SK-N-SH treated with all-trans-retinoic acid at 6 μM for 48 hours (cell line): ENCODE data around the gene CLSTN2.

ENCODE experiments used
- ARNTL ChIP-seq: fragments of 450-650 bp; formaldehyde crosslinking; IDR thresholded peaks from 2 replicates; pipeline ENCODE4 v1.5.0; 2020; ENCODE audit warnings: low read depth, mild to moderate bottlenecking, moderate library complexity, borderline replicate concordance
- BACH2 ChIP-seq: fragments of 250-450 bp; sonication (Bioruptor Pico); IDR thresholded peaks from 2 replicates; pipeline ENCODE4 v1.9.0; 2021; ENCODE audit warnings: mild to moderate bottlenecking, borderline replicate concordance
- CREB5 ChIP-seq: fragments of 250-450 bp; sonication (Bioruptor Pico); IDR thresholded peaks from 2 replicates; pipeline ENCODE4 v1.5.1; 2020; ENCODE audit warnings: low read depth, mild to moderate bottlenecking, moderate library complexity
- ISL1 ChIP-seq: fragments of 250-450 bp; sonication (Bioruptor Pico); IDR thresholded peaks from 2 replicates; pipeline ENCODE4 v2.1.2; 2022; ENCODE audit warnings: mild to moderate bottlenecking, moderate library complexity
- OSR1 ChIP-seq: fragments of 250-450 bp; sonication (Bioruptor Pico); IDR thresholded peaks from 2 replicates; pipeline ENCODE4 v1.8.0; 2022; ENCODE audit warnings: moderate library complexity, mild to moderate bottlenecking, inconsistent platforms
- PATZ1 ChIP-seq: fragments of 250-450 bp; sonication (Bioruptor Pico); IDR thresholded peaks from 2 replicates; pipeline ENCODE4 v1.8.0; 2020; ENCODE audit warnings: mild to moderate bottlenecking, moderate library complexity, borderline replicate concordance
- POU6F1 ChIP-seq: fragments of 250-450 bp; sonication (Bioruptor Pico); IDR thresholded peaks from 2 replicates; pipeline ENCODE4 v1.8.0; 2021; ENCODE audit warnings: low read depth, mild to moderate bottlenecking, moderate library complexity, borderline replicate concordance
- SNAI2 ChIP-seq: fragments of 250-450 bp; sonication (Bioruptor Pico); IDR thresholded peaks from 2 replicates; pipeline ENCODE4 v1.5.0; 2020; ENCODE audit warnings: mild to moderate bottlenecking, moderate library complexity
- ZC3H10 ChIP-seq: fragments of 250-450 bp; sonication (Bioruptor Pico); IDR thresholded peaks from 2 replicates; pipeline ENCODE4 v1.5.1; 2021; ENCODE audit warnings: mild to moderate bottlenecking, moderate library complexity
- ZFP3 ChIP-seq: fragments of 250-450 bp; sonication (Bioruptor Pico); IDR thresholded peaks from 2 replicates; pipeline ENCODE4 v1.5.0; 2020; ENCODE audit warnings: mild to moderate bottlenecking, moderate library complexity
- ZFP30 ChIP-seq: fragments of 450-650 bp; formaldehyde crosslinking; IDR thresholded peaks from 2 replicates; pipeline ENCODE4 v1.5.0; 2022; ENCODE audit warnings: mild to moderate bottlenecking, moderate library complexity
- ZNF565 ChIP-seq: fragments of 450-650 bp; formaldehyde crosslinking; conservative IDR thresholded peaks from 2 replicates; pipeline ENCODE4 v1.5.0; 2020; ENCODE audit warnings: low read depth, mild to moderate bottlenecking, moderate library complexity

- TF ChIP-seq ZFP3 (no peak), ZNF565 (no peak), PATZ1 (CRISPR knock-in tag) (no peak), SNAI2 (CRISPR knock-in tag) (no peak), ARNTL (CRISPR knock-in tag) (no peak), ZC3H10 (CRISPR knock-in tag) (no peak), ISL1 (CRISPR knock-in tag) (no peak), CREB5 (CRISPR knock-in tag) (no peak), POU6F1 (CRISPR knock-in tag) (no peak), BACH2 (CRISPR knock-in tag) (no peak), ZFP30 (no peak), OSR1 (CRISPR knock-in tag) (no peak)
Observed at GRCh38 chr3:140157161-140157560, 222.2 kb downstream of the CLSTN2 start.
